IMR-90 (cell line): Measurements from ENCODE around the gene AKR1C2. TPM values are rescaled to one million over a fixed set of nuclear protein-coding genes. Genes with fewer than 3 reads are reported as not detected.
A peak's percentile ranks its signal among the peaks of the same experiment; 100 is the strongest.

Experiments
- ATAC-seq: fragments of 200-7000 bp; cut with Tn5 transposase; 2 replicates; pipeline ENCODE4 v1.9.1; 2020; ENCODE audit warnings: low read depth, mild to moderate bottlenecking, moderate library complexity
- BruUV-seq: library from RNA; stranded (reverse); fragments of 400-500 nt; replicated peaks from 2 replicates; lab custom pipeline; 2021; lab: Mats Ljungman, UMichigan
- CTCF ChIA-PET: fragments of 300-600 bp; formaldehyde crosslinking; extraction: SDS; loops from one replicate; lab custom pipeline; 2021; ENCODE audit warnings: antibody characterized with exemption; lab: Yijun Ruan, JAX
- POLR2A ChIA-PET: fragments of 300-600 bp; sonication (Branson Sonifier 250); formaldehyde crosslinking; loops from one replicate; lab custom pipeline; 2022; ENCODE audit warnings: antibody characterized with exemption; ENCODE audit not compliant: unreplicated experiment; lab: Charles Lee
- DNase-seq: peaks from one replicate; pipeline ENCODE4 v3.0.0; 2013
- H2AFZ ChIP-seq: replicated peaks from 2 replicates; pipeline ENCODE3; 2013; ENCODE audit warnings: low read length, mild to moderate bottlenecking; ENCODE audit not compliant: poor library complexity
- H2AK5ac ChIP-seq: 2 replicates; pipeline ENCODE4 v1.6.1; 2013; ENCODE audit warnings: low read depth, low read length, inconsistent platforms
- H2AK9ac ChIP-seq: replicated peaks from 2 replicates; pipeline ENCODE3; 2013; ENCODE audit warnings: mild to moderate bottlenecking, low read depth, low read length, moderate library complexity; ENCODE audit not compliant: poor library complexity
- H2BK120ac ChIP-seq: 2 replicates; pipeline ENCODE4 v1.6.1; 2013; ENCODE audit warnings: low read depth, low read length, inconsistent platforms
- H2BK15ac ChIP-seq: 3 replicates; pipeline ENCODE4 v1.6.1; 2013; ENCODE audit warnings: low read depth, low read length, inconsistent platforms
- H2BK20ac ChIP-seq: 2 replicates; pipeline ENCODE4 v1.6.1; 2013; ENCODE audit warnings: low read depth, mild to moderate bottlenecking, inconsistent platforms, low read length, moderate library complexity
- H2BK5ac ChIP-seq: 2 replicates; pipeline ENCODE4 v1.6.1; 2013; ENCODE audit warnings: mild to moderate bottlenecking, low read depth, low read length, inconsistent platforms; ENCODE audit not compliant: poor library complexity, severe bottlenecking
- H3K14ac ChIP-seq: replicated peaks from 2 replicates; pipeline ENCODE4 v1.6.1; 2013; ENCODE audit warnings: low read depth, low read length, inconsistent platforms
- H3K18ac ChIP-seq: 2 replicates; pipeline ENCODE4 v1.6.1; 2013; ENCODE audit warnings: low read depth, low read length, control low read depth
- H3K23ac ChIP-seq: 2 replicates; pipeline ENCODE4 v1.6.1; 2013; ENCODE audit warnings: low read depth, low read length, inconsistent platforms
- H3K27ac ChIP-seq: 2 replicates; pipeline ENCODE4 v1.5.1; 2013; ENCODE audit warnings: mild to moderate bottlenecking, control low read depth, low read length; ENCODE audit not compliant: insufficient read depth
- H3K27me3 ChIP-seq: 2 replicates; pipeline ENCODE4 v1.6.1; 2013; ENCODE audit warnings: low read length; ENCODE audit not compliant: control insufficient read depth, insufficient read depth
- H3K36me3 ChIP-seq: 2 replicates; pipeline ENCODE4 v1.6.1; 2013; ENCODE audit warnings: low read length, mixed read lengths; ENCODE audit not compliant: control insufficient read depth, insufficient read depth
- H3K4ac ChIP-seq: 2 replicates; pipeline ENCODE4 v1.6.1; 2013; ENCODE audit warnings: low read depth, low read length, inconsistent platforms
- H3K4me1 ChIP-seq: 2 replicates; pipeline ENCODE4 v1.6.1; 2013; ENCODE audit warnings: low read length, mixed read lengths; ENCODE audit not compliant: control insufficient read depth, insufficient read depth
- H3K4me2 ChIP-seq: 2 replicates; pipeline ENCODE4 v1.6.1; 2013; ENCODE audit warnings: low read depth, mild to moderate bottlenecking, control low read depth, low read length, moderate library complexity
- H3K4me3 ChIP-seq: 2 replicates; pipeline ENCODE4 v1.5.1; 2013; ENCODE audit warnings: low read depth, mild to moderate bottlenecking, control low read depth, low read length, moderate library complexity; ENCODE audit not compliant: insufficient read depth
- H3K56ac ChIP-seq: 2 replicates; pipeline ENCODE4 v1.6.1; 2013; ENCODE audit warnings: low read length, inconsistent platforms; ENCODE audit not compliant: insufficient read depth; ENCODE audit errors: extremely low read depth
- H3K79me1 ChIP-seq, 2 experiments: 2 replicates each; pipeline ENCODE4 v1.6.1; 2013; ENCODE audit warnings: low read length in 2 of 2, inconsistent platforms in 1 of 2, low read depth in 1 of 2
- H3K9ac ChIP-seq: 2 replicates; pipeline ENCODE4 v1.6.1; 2013; ENCODE audit warnings: low read depth, low read length, control low read depth
- H3K9me1 ChIP-seq: 2 replicates; pipeline ENCODE4 v1.6.1; 2013; ENCODE audit warnings: low read length, inconsistent platforms; ENCODE audit not compliant: insufficient read depth
- H3K9me3 ChIP-seq: 2 replicates; pipeline ENCODE4 v1.6.1; 2013; ENCODE audit warnings: low read length; ENCODE audit not compliant: control insufficient read depth, insufficient read depth
- H4K20me1 ChIP-seq: 2 replicates; pipeline ENCODE4 v1.6.1; 2013; ENCODE audit warnings: low read length, inconsistent platforms; ENCODE audit not compliant: insufficient read depth
- H4K5ac ChIP-seq: 2 replicates; pipeline ENCODE4 v1.6.1; 2013; ENCODE audit warnings: mild to moderate bottlenecking, low read depth, low read length, control low read depth
- H4K8ac ChIP-seq, 2 experiments: 2 replicates each; pipeline ENCODE4 v1.6.1; 2013; ENCODE audit warnings: low read depth in 2 of 2, low read length in 2 of 2, control low read depth in 1 of 2, inconsistent platforms in 1 of 2
- H4K91ac ChIP-seq: 2 replicates; pipeline ENCODE4 v1.6.1; 2013; ENCODE audit warnings: low read depth, low read length, inconsistent platforms; ENCODE audit not compliant: insufficient read depth
- BHLHE40 ChIP-seq: fragments of 150-350 bp; IDR thresholded peaks from 2 replicates; pipeline ENCODE4 v1.6.1; 2016; ENCODE audit warnings: mild to moderate bottlenecking, low read depth, low read length
- CEBPB ChIP-seq: IDR thresholded peaks from 2 replicates; pipeline ENCODE4 v1.6.1; 2012; ENCODE audit warnings: low read depth, low read length, improper control_type of control experiment
- MAZ ChIP-seq: IDR thresholded peaks from 2 replicates; pipeline ENCODE4 v1.6.1; 2012; ENCODE audit warnings: low read depth, mild to moderate bottlenecking, low read length, improper control_type of control experiment, moderate library complexity, borderline replicate concordance
- MXI1 ChIP-seq: IDR thresholded peaks from 2 replicates; pipeline ENCODE4 v1.6.1; 2012; ENCODE audit warnings: low read depth, mild to moderate bottlenecking, low read length, moderate library complexity, borderline replicate concordance
- NFE2L2 ChIP-seq: fragments of 150-350 bp; IDR thresholded peaks from 2 replicates; pipeline ENCODE4 v1.6.1; 2016; ENCODE audit warnings: low read depth, mild to moderate bottlenecking, low read length
- RAD21 ChIP-seq: IDR thresholded peaks from 2 replicates; pipeline ENCODE4 v1.6.1; 2012; ENCODE audit warnings: low read length, improper control_type of control experiment
- RCOR1 ChIP-seq: IDR thresholded peaks from 2 replicates; pipeline ENCODE4 v1.6.1; 2012; ENCODE audit warnings: mild to moderate bottlenecking, low read length, improper control_type of control experiment; ENCODE audit not compliant: insufficient replicate concordance
- RFX5 ChIP-seq: IDR thresholded peaks from 2 replicates; pipeline ENCODE4 v1.8.0; 2012; ENCODE audit warnings: low read depth, mild to moderate bottlenecking, low read length, moderate library complexity
- SMC3 ChIP-seq: fragments of 150-350 bp; IDR thresholded peaks from 2 replicates; pipeline ENCODE4 v1.6.1; 2016; ENCODE audit warnings: low read depth, mild to moderate bottlenecking, antibody characterized with exemption, low read length, moderate library complexity
- WGBS, 2 experiments: methylation state at CpG; one replicate each; pipeline versions ENCODE4 v1.1.5 to v1.1.7; 2013; ENCODE audit warnings: missing lambda C conversion rate in 2 of 2; ENCODE audit not compliant: insufficient read length in 1 of 2; ENCODE audit errors: extremely low coverage in 2 of 2; 5-methylcytosine and 5-hydroxymethylcytosine counted together
- dilution Hi-C: fragments of 300-500 bp; cut with HindIII; formaldehyde crosslinking; loops from one replicate; pipeline ENCODE4 v1.14.3; 2018; ENCODE audit warnings: low sequenced_read_pairs; ENCODE audit not compliant: unreplicated experiment
- in situ Hi-C: fragments of 300-500 bp; cut with MboI; formaldehyde crosslinking; loops from 3 replicates; pipeline ENCODE4 v1.14.3; 2019; ENCODE audit warnings: low sequenced_read_pairs, inconsistent platforms, mixed read lengths
- intact Hi-C: fragments of 100-400 bp; cut with micrococcal nuclease; formaldehyde crosslinking; loops from 2 replicates; pipeline ENCODE4 v1.10.0; 2022
- polyA plus RNA-seq, 3 experiments: library from polyadenylated mRNA; depleted of rRNA; stranded (reverse); fragments of >200 nt; gene quantifications; 2 replicates each; pipeline ENCODE4 v1.2.3, GENCODE V29; 2012; ENCODE audit warnings: low replicate concordance in 1 of 3
- total RNA-seq: library from RNA; depleted of rRNA; stranded (reverse); fragments of >200 nt; gene quantifications from 2 replicates; pipeline ENCODE4 v1.2.3, GENCODE V29; 2012
- TF ChIP-seq, protein P1 (sequence below): conservative IDR thresholded peaks from 2 replicates; pipeline ENCODE4 v1.5.1; 2012; ENCODE audit warnings: mild to moderate bottlenecking, low read depth, low read length, improper control_type of control experiment
- TF ChIP-seq, protein P2 (sequence below): fragments of 150-350 bp; IDR thresholded peaks from 2 replicates; pipeline ENCODE4 v1.6.1; 2016; ENCODE audit warnings: low read depth, mild to moderate bottlenecking, low read length, moderate library complexity, borderline replicate concordance
- TF ChIP-seq, protein P3 (sequence below): fragments of 150-350 bp; IDR thresholded peaks from 2 replicates; pipeline ENCODE4 v1.6.1; 2017; ENCODE audit warnings: mild to moderate bottlenecking, antibody characterized with exemption, low read length, low read depth

AKR1C2 gene
- total and polyA plus RNA-seq, 2 of the 4 experiments (the other 2 are of a cell fraction): 0.36 to 1.0 TPM

DNA sequence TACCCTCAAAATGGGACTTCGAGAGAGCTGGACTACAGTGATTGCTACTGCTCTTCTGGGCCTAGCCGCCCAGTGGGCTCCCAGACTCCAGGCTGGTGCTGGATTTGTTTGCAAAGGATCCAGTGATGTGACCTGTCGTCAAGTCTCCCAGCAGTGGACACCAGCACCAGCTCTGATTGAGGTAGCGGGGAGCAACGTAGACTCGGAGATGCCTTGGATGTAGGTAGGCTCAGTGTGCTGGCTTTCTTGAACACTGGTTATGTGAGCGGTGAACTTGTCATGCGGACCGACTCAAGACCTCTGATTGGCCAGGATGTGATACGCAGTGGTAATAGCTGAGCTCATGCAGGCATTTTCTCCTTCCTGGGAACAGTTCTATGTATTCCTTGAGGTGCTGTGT lies 19.4 kb downstream of the AKR1C2 start:
- WGBS, 2 experiments: 88% methylated on average over 10 of the region's 10 CpGs; no CpG with 5 or more reads in 1 of the 2 experiments
- intact Hi-C loops: no loop called here
- H3K9ac ChIP-seq: no peak overlapping the region
- H2AK9ac ChIP-seq: no peak overlapping the region
- dilution Hi-C loops: no loop called here
- H3K4me2 ChIP-seq: no peak overlapping the region
- H4K20me1 ChIP-seq: no peaks in the 10 kb centered on the region
- ChIA-PET POLR2A (no interaction called here), CTCF (interaction anchor here (2.0 kb wide), 1 partner anchor 134 kb away, joined by 7 read pairs; no protein-coding TSS in a partner anchor)
- DNase-seq (no peak), ATAC-seq (no peak)
- no peak overlapping the region for H4K5ac ChIP-seq
- no peak overlapping the region for H3K4ac ChIP-seq
- TF ChIP-seq NFE2L2 (no peak), RAD21 (no peak), CEBPB (no peak), BHLHE40 (no peak), MXI1 (no peak), SMC3 (no peak), RCOR1 (no peak), RFX5 (no peak), MAZ (no peak)
- TF ChIP-seq, protein P1, sequence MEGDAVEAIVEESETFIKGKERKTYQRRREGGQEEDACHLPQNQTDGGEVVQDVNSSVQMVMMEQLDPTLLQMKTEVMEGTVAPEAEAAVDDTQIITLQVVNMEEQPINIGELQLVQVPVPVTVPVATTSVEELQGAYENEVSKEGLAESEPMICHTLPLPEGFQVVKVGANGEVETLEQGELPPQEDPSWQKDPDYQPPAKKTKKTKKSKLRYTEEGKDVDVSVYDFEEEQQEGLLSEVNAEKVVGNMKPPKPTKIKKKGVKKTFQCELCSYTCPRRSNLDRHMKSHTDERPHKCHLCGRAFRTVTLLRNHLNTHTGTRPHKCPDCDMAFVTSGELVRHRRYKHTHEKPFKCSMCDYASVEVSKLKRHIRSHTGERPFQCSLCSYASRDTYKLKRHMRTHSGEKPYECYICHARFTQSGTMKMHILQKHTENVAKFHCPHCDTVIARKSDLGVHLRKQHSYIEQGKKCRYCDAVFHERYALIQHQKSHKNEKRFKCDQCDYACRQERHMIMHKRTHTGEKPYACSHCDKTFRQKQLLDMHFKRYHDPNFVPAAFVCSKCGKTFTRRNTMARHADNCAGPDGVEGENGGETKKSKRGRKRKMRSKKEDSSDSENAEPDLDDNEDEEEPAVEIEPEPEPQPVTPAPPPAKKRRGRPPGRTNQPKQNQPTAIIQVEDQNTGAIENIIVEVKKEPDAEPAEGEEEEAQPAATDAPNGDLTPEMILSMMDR: no peak
- TF ChIP-seq, protein P2, sequence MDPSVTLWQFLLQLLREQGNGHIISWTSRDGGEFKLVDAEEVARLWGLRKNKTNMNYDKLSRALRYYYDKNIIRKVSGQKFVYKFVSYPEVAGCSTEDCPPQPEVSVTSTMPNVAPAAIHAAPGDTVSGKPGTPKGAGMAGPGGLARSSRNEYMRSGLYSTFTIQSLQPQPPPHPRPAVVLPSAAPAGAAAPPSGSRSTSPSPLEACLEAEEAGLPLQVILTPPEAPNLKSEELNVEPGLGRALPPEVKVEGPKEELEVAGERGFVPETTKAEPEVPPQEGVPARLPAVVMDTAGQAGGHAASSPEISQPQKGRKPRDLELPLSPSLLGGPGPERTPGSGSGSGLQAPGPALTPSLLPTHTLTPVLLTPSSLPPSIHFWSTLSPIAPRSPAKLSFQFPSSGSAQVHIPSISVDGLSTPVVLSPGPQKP: no peak
- TF ChIP-seq, protein P3, sequence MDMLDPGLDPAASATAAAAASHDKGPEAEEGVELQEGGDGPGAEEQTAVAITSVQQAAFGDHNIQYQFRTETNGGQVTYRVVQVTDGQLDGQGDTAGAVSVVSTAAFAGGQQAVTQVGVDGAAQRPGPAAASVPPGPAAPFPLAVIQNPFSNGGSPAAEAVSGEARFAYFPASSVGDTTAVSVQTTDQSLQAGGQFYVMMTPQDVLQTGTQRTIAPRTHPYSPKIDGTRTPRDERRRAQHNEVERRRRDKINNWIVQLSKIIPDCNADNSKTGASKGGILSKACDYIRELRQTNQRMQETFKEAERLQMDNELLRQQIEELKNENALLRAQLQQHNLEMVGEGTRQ: no peak
- no peaks in the 10 kb centered on the region for H3K9me3 ChIP-seq
- H3K27me3 ChIP-seq: no peaks in the 10 kb centered on the region
- no peaks in the 10 kb centered on the region for H3K79me1 ChIP-seq
- H4K91ac ChIP-seq: no peak overlapping the region
- no peak overlapping the region for H3K27ac ChIP-seq
- no peak overlapping the region for H3K4me3 ChIP-seq
- H2BK20ac ChIP-seq: no peak overlapping the region
- no peak overlapping the region for H3K18ac ChIP-seq
- no peaks in the 10 kb centered on the region for H3K36me3 ChIP-seq
- no peak overlapping the region for H4K8ac ChIP-seq
- peaks cover 4% of the 10 kb centered on the region; the same call in 1 of the 2 replicates for H3K4me1 ChIP-seq
- H3K14ac ChIP-seq: no peak overlapping the region
- H3K56ac ChIP-seq: no peak overlapping the region
- no peak overlapping the region for H3K23ac ChIP-seq
- no peaks in the 10 kb centered on the region for H3K9me1 ChIP-seq
- in situ Hi-C loops: no loop called here
- no peak overlapping the region for H2BK5ac ChIP-seq
- no peak overlapping the region for H2BK120ac ChIP-seq
- no peak overlapping the region for H2BK15ac ChIP-seq
- no TSS peak for BruUV-seq
- H2AFZ ChIP-seq: peak overlapping the region; percentile 41
- H2AK5ac ChIP-seq: no peak overlapping the region
